ENCODE measurements around the gene NUDC. TPM values are rescaled to one million over a fixed set of nuclear protein-coding genes. Genes with fewer than 3 reads are reported as not detected.
"Not testable (repeated sequence)": the region's sequence is repeated elsewhere in the genome, so short reads cannot be mapped to it uniquely, and the experiment has no call there.

NUDC gene
- total RNA-seq, 1 donor from 2014 or later, result 18.5 TPM

GRCh38 chr1:26989403-26990109, 68.0 kb downstream of the NUDC start:
- DNase-seq (ENCODE audit: low read depth in 2 of 2), result not testable (repeated sequence)

GRCh38 chr1:26991310-26992116, 70.0 kb downstream of the NUDC start:
- DNase-seq (ENCODE audit: low read depth in 2 of 2), result peak in 1 of 2 donors; percentile 62

- peak; percentile 74 to 82 for DNase-seq (ENCODE audit: low read depth in 2 of 2)
Measured at GRCh38 chr1:26993237-26994019, 71.9 kb downstream of the NUDC start, which contains the start of gene TRNP1. Gene TRNP1 (plus strand): TSS chr1:26993692. CDS start chr1:26993787, 95 bp downstream.

DNA sequence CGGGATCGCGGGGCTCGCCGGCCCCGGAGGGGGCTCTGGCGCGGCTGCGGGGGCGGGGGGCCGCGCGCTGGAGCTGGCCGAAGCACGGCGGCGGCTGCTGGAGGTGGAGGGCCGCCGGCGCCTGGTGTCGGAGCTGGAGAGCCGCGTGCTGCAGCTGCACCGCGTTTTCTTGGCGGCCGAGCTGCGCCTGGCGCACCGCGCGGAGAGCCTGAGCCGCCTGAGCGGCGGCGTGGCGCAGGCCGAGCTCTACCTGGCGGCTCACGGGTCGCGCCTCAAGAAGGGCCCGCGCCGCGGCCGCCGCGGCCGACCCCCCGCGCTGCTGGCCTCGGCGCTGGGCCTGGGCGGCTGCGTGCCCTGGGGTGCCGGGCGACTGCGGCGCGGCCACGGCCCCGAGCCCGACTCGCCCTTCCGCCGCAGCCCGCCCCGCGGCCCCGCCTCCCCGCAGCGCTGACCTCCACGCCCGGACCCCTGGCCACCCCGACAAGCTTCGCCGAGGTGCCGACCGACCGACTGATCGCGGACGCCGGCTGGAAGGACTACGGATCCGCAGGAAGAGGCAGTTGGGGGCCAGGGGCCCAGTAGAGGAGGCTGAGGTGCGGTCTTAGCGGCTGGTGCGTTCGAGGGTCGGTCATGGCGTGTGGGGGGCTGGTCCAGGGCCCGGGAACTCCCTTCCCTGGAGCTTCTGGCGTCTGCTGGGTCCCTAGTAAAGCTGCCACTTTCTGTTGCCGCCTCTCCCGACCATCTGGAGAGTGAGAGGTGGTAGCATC, 72.7 kb downstream of the NUDC start:
- no peak for DNase-seq (ENCODE audit: low read depth in 2 of 2)

- peak in 1 of 2 donors; percentile 35 for DNase-seq (ENCODE audit: low read depth in 2 of 2)
Measured at GRCh38 chr1:26994787-26995517, 73.4 kb downstream of the NUDC start.

DNA sequence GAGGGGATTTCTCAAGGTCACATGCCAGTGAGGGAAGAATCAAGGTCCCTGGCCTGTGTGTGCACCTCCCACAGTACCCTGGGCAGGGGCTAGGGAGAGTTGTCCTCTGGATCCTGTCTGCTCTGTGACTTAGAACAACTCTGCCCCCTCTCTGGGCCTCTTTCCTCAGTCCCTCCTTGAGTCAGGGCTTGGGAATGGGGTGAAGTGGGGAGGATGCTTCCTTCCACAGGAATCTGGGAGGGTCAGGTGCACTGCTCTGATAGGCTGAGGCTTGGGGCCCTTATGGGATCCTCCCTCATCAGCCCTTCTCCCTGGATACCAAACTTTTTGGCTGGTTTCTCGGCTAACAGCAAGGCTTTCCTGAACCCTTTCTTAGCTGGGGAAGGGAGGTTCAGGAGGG, 74.5 kb downstream of the NUDC start:
- no peak for DNase-seq (ENCODE audit: low read depth in 2 of 2)

Other genes starting within 250 kb of the NUDC start
- gene ARID1A, start 225.7 kb upstream of the NUDC start, total RNA-seq, result 7.8 and 9.5 TPM in 2 replicates
- gene PIGV, start 133.8 kb upstream of the NUDC start, total RNA-seq, result 5.0 and 7.1 TPM in 2 replicates
- gene ZDHHC18, start 95.1 kb upstream of the NUDC start, total RNA-seq, result 3.3 and 4.2 TPM in 2 replicates
- gene SFN, start 58.6 kb upstream of the NUDC start, total RNA-seq, result 0.22 TPM in 1 of 2 replicates, not detected in the other
- gene GPN2, start 31.5 kb upstream of the NUDC start, total RNA-seq, result 6.8 and 8.3 TPM in 2 replicates
- gene GPATCH3, start 21.3 kb upstream of the NUDC start, total RNA-seq, result 7.6 and 10.3 TPM in 2 replicates
- not detected in 2 replicates for gene NR0B2, start 7.8 kb upstream of the NUDC start, total RNA-seq
- gene KDF1, start 38.7 kb downstream of the NUDC start, total RNA-seq, result not detected in 2 replicates
- 0.60 and 3.1 TPM in 2 replicates for gene TRNP1, start 71.9 kb downstream of the NUDC start, total RNA-seq
- gene TENT5B, start 91.1 kb downstream of the NUDC start, total RNA-seq, result 0.20 and 0.22 TPM in 2 replicates
- gene SLC9A1, start 233.4 kb downstream of the NUDC start, total RNA-seq, result 3.6 and 4.1 TPM in 2 replicates

Data from lung microvascular endothelial cell (primary cell).